ENCODE results near the gene ZCCHC4. TPM values are rescaled to one million over a fixed set of nuclear protein-coding genes. Genes with fewer than 3 reads are reported as not detected.

The ZCCHC4 gene
- total and polyA plus RNA-seq, 2 of the 4 experiments (the other 2 are of a cell fraction): 7.9 to 8.1 TPM

DNA sequence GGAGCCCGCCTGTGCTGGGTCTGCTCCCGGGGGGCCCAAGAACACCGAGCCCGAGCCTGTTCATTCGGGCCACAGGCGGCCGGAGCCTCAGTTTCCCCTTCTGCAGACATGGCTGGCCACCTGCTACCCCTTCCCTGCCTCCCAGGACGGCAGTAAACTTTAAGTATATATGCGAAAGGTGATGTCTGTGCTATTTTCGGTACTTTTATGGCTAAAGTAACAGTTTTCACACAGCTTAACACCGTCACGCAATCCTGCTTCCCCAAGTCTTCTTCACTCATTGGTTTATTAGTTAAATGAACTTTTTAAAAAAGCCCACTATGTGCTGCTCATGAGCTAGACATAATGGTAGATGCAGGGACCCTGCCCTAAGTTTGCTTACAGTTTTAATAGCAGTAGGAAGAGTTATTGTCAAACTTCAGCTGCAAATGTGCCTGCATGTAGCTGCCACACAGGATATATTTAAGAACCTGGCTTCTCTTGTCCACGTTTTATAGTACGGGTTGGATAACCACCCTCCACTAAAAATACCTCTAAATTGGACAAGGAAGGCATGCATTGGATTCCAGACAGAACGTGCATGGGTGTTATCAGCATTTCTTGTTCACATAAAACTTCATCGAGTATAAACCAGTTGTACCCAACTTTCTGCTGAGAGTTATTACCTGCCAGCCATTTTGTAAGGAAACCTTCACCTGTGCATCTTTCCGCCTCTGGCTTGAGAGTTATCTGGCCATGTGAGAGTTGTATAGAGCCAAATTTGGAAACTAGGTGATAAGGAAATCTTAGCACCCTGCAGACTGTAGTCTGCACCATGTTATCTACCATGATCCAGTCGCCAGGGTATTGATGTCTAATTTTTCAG lies 65.2 kb downstream of the ZCCHC4 start (continued):
- TF ChIP-seq CEBPB (IDR thresholded peaks at IDR 0.05; ENCODE audit: low read depth, low read length) (no peak), MAZ (IDR thresholded peaks at IDR 0.05; ENCODE audit: borderline replicate concordance, low read depth, low read length) (no peak), MXI1 (IDR thresholded peaks at IDR 0.05; ENCODE audit: borderline replicate concordance, low read depth, low read length) (no peak), CHD1 (IDR thresholded peaks at IDR 0.05; ENCODE audit: low read depth, low read length) (no peak), RCOR1 (IDR thresholded peaks at IDR 0.05; ENCODE audit: insufficient replicate concordance, low read length) (no peak), MAFK (IDR thresholded peaks at IDR 0.05; ENCODE audit: low read depth, low read length) (no peak), POLR2A (IDR thresholded peaks at IDR 0.05; ENCODE audit: low read depth, low read length) (no peak), FOS (IDR thresholded peaks at IDR 0.05; ENCODE audit: low read depth, low read length) (no peak), NFE2L2 (IDR thresholded peaks at IDR 0.05; ENCODE audit: low read depth, low read length) (no peak)

All from IMR-90 (cell line).